ENCODE results near the gene PRR23E. TPM values are rescaled to one million over a fixed set of nuclear protein-coding genes. Genes with fewer than 3 reads are reported as not detected.

Gene PRR23E
- total RNA-seq, 1 donor from 2014 or later = not detected

GRCh38 chr3:127149621-127150310, 43.2 kb upstream of the PRR23E start:
- H3K4me3 Mint-ChIP-seq (ENCODE audit: unreplicated experiment) = no peak overlapping the region
- no peaks in the 10 kb centered on the region for H3K9me3 Mint-ChIP-seq (ENCODE audit: unreplicated experiment)
- no peaks in the 10 kb centered on the region for H3K4me1 Mint-ChIP-seq (ENCODE audit: unreplicated experiment)
- DNase-seq (ENCODE audit: extremely low spot score, unreplicated experiment) = no peak
- H3K27me3 Mint-ChIP-seq (ENCODE audit: unreplicated experiment) = peaks cover 5% of the 10 kb centered on the region
- TF ChIP-seq CTCF (IDR thresholded peaks at IDR 0.05) = no peak
- H3K36me3 Mint-ChIP-seq (ENCODE audit: unreplicated experiment) = no peaks in the 10 kb centered on the region
- no peak overlapping the region for H3K27ac Mint-ChIP-seq (ENCODE audit: unreplicated experiment)

GRCh38 chr3:127150513-127151250, 42.2 kb upstream of the PRR23E start:
- no peaks in the 10 kb centered on the region for H3K9me3 Mint-ChIP-seq (ENCODE audit: unreplicated experiment)
- no peaks in the 10 kb centered on the region for H3K36me3 Mint-ChIP-seq (ENCODE audit: unreplicated experiment)
- DNase-seq (ENCODE audit: extremely low spot score, unreplicated experiment) = no peak
- H3K4me1 Mint-ChIP-seq (ENCODE audit: unreplicated experiment) = no peaks in the 10 kb centered on the region
- H3K27ac Mint-ChIP-seq (ENCODE audit: unreplicated experiment) = no peak overlapping the region
- no peak for TF ChIP-seq CTCF (IDR thresholded peaks at IDR 0.05)
- no peak overlapping the region for H3K4me3 Mint-ChIP-seq (ENCODE audit: unreplicated experiment)
- H3K27me3 Mint-ChIP-seq (ENCODE audit: unreplicated experiment) = peaks cover 5% of the 10 kb centered on the region

- Mint-ChIP-seq H3K4me3 (ENCODE audit: unreplicated experiment) (no peak overlapping the region), H3K4me1 (ENCODE audit: unreplicated experiment) (no peaks in the 10 kb centered on the region), H3K9me3 (ENCODE audit: unreplicated experiment) (no peaks in the 10 kb centered on the region), H3K27me3 (ENCODE audit: unreplicated experiment) (peaks cover 5% of the 10 kb centered on the region), H3K36me3 (ENCODE audit: unreplicated experiment) (no peaks in the 10 kb centered on the region), H3K27ac (ENCODE audit: unreplicated experiment) (no peak overlapping the region)
- DNase-seq (ENCODE audit: extremely low spot score, unreplicated experiment) = no peak
- no peak for TF ChIP-seq CTCF (IDR thresholded peaks at IDR 0.05)
Observed at GRCh38 chr3:127151251-127151564, 41.7 kb upstream of the PRR23E start.

GRCh38 chr3:127151992-127152650, 40.8 kb upstream of the PRR23E start:
- H3K27me3 Mint-ChIP-seq (ENCODE audit: unreplicated experiment) = peaks cover 5% of the 10 kb centered on the region
- no peak for TF ChIP-seq CTCF (IDR thresholded peaks at IDR 0.05)
- H3K36me3 Mint-ChIP-seq (ENCODE audit: unreplicated experiment) = no peaks in the 10 kb centered on the region
- no peak overlapping the region for H3K27ac Mint-ChIP-seq (ENCODE audit: unreplicated experiment)
- H3K4me3 Mint-ChIP-seq (ENCODE audit: unreplicated experiment) = no peak overlapping the region
- no peaks in the 10 kb centered on the region for H3K9me3 Mint-ChIP-seq (ENCODE audit: unreplicated experiment)
- DNase-seq (ENCODE audit: extremely low spot score, unreplicated experiment) = no peak
- H3K4me1 Mint-ChIP-seq (ENCODE audit: unreplicated experiment) = no peaks in the 10 kb centered on the region

Data from osteocyte (in vitro differentiated cells).